Body of pancreas (tissue), 4 donors: ENCODE measurements around the gene PTPRJ.

Experiments
- POLR2A ChIP-seq, 3 donors: fragments of 450-650 bp; IDR thresholded peaks; one replicate each; pipeline ENCODE4 v1.6.1; 2016; ENCODE audit warnings: antibody characterized with exemption in 3 of 3, mild to moderate bottlenecking in 2 of 3
- TF ChIP-seq, protein P1 (sequence below), 7 experiments: fragments of 450-650 bp in 4 of 7; fragments of 200-600 bp in 3 of 7; sonication (generic) in 3 of 7; IDR thresholded peaks; one replicate each; pipeline ENCODE4 v1.5.1; 2016 to 2019; ENCODE audit warnings: antibody characterized with exemption in 7 of 7

DNA sequence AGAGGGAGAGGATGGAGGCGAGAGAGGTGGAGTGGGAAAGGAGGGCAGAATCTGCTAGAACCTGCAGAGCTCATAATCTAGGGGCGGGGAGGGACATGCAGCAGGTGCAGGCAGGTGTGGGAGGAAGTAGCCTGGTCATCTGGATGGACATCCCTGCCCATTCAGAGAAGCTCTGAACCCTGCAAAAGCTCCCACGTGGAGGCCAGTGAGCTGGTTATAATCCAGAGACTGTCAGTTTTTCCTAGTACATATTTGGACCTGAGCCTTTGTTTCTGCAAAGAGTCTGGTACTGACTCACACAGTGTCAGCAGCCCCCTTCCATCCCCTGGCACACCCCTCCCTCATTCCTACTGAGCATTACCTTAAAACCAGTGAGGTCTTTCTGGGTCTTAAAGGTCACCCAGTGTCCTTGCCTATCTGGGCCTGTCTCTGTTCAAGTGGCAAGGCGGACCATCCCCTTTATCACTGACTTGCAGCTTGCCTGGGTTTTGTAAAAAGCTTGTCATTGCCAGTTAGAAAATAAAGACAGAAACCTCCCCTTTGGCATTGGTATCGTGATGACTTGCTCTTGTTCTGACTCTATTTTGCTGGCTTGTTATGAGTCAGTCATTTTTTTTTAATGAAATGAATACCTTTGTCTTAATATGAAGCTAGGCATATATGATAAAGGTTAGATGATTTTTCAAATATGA lies 26.1 kb downstream of the PTPRJ start:
- TF ChIP-seq, protein P1, sequence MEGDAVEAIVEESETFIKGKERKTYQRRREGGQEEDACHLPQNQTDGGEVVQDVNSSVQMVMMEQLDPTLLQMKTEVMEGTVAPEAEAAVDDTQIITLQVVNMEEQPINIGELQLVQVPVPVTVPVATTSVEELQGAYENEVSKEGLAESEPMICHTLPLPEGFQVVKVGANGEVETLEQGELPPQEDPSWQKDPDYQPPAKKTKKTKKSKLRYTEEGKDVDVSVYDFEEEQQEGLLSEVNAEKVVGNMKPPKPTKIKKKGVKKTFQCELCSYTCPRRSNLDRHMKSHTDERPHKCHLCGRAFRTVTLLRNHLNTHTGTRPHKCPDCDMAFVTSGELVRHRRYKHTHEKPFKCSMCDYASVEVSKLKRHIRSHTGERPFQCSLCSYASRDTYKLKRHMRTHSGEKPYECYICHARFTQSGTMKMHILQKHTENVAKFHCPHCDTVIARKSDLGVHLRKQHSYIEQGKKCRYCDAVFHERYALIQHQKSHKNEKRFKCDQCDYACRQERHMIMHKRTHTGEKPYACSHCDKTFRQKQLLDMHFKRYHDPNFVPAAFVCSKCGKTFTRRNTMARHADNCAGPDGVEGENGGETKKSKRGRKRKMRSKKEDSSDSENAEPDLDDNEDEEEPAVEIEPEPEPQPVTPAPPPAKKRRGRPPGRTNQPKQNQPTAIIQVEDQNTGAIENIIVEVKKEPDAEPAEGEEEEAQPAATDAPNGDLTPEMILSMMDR (IDR thresholded peaks at IDR 0.05): no peak
- no peak for TF ChIP-seq POLR2A (IDR thresholded peaks at IDR 0.05)
